Astrocyte (in vitro differentiated cells and primary cell): ENCODE measurements around the gene UTF1. TPM values are rescaled to one million over a fixed set of nuclear protein-coding genes. Genes with fewer than 3 reads are reported as not detected.

Experiments used
- DNase-seq: peaks from one replicate; pipeline ENCODE4 v3.0.0-alpha.2; 2010; ENCODE audit warnings: low read depth
- FAIRE-seq: peaks from 2 replicates; lab custom pipeline; 2011; peaks lifted over from hg19 to GRCh38; lab: Jason Lieb, UNC
- H2AFZ ChIP-seq: 2 replicates; pipeline ENCODE4 v1.6.0; 2012; ENCODE audit warnings: low read depth, low read length, inconsistent platforms
- H3K27ac ChIP-seq: 2 replicates; pipeline ENCODE4 v1.5.1; 2011; ENCODE audit warnings: low read depth, low read length, inconsistent platforms
- H3K27me3 ChIP-seq: 2 replicates; pipeline ENCODE4 v1.6.0; 2011; ENCODE audit warnings: low read length, inconsistent platforms; ENCODE audit not compliant: insufficient read depth
- H3K36me3 ChIP-seq: 2 replicates; pipeline ENCODE4 v1.5.1; 2011; ENCODE audit warnings: low read length, inconsistent platforms; ENCODE audit not compliant: insufficient read depth
- H3K4me1 ChIP-seq: 2 replicates; pipeline ENCODE4 v1.5.1; 2011; ENCODE audit warnings: low read length, inconsistent platforms; ENCODE audit not compliant: insufficient read depth
- H3K4me2 ChIP-seq: 2 replicates; pipeline ENCODE4 v1.6.0; 2012; ENCODE audit warnings: low read length, inconsistent platforms
- H3K4me3 ChIP-seq: 2 replicates; pipeline ENCODE4 v1.5.1; 2011; ENCODE audit warnings: low read depth, mild to moderate bottlenecking, low read length, inconsistent platforms; ENCODE audit not compliant: insufficient read depth
- H3K79me2 ChIP-seq: 2 replicates; pipeline ENCODE4 v1.6.0; 2012; ENCODE audit warnings: mild to moderate bottlenecking, low read length, inconsistent platforms; ENCODE audit not compliant: insufficient read depth
- H3K9ac ChIP-seq: 2 replicates; pipeline ENCODE4 v1.6.0; 2012; ENCODE audit warnings: mild to moderate bottlenecking, low read length, inconsistent platforms
- H3K9me3 ChIP-seq: 2 replicates; pipeline ENCODE4 v1.5.1; 2012; ENCODE audit warnings: low read depth, mild to moderate bottlenecking, low read length, inconsistent platforms; ENCODE audit not compliant: insufficient read depth
- H4K20me1 ChIP-seq: 2 replicates; pipeline ENCODE4 v1.6.0; 2012; ENCODE audit warnings: low read length, inconsistent platforms; ENCODE audit not compliant: insufficient read depth
- H3K27ac Mint-ChIP-seq: one replicate; pipeline ENCODE4 v1.8.0; 2021; ENCODE audit warnings: mild to moderate bottlenecking, mixed read lengths; ENCODE audit not compliant: unreplicated experiment
- H3K27me3 Mint-ChIP-seq: one replicate; pipeline ENCODE4 v1.8.0; 2021; ENCODE audit warnings: low read depth, mixed read lengths; ENCODE audit not compliant: unreplicated experiment
- H3K36me3 Mint-ChIP-seq: one replicate; pipeline ENCODE4 v1.8.0; 2021; ENCODE audit warnings: low read depth, mixed read lengths; ENCODE audit not compliant: unreplicated experiment
- H3K4me1 Mint-ChIP-seq: one replicate; pipeline ENCODE4 v1.8.0; 2021; ENCODE audit warnings: low read depth, mixed read lengths; ENCODE audit not compliant: unreplicated experiment
- H3K4me3 Mint-ChIP-seq: one replicate; pipeline ENCODE4 v1.8.0; 2021; ENCODE audit warnings: mild to moderate bottlenecking, moderate library complexity, mixed read lengths; ENCODE audit not compliant: unreplicated experiment
- H3K9me3 Mint-ChIP-seq: one replicate; pipeline ENCODE4 v1.8.0; 2021; ENCODE audit warnings: mild to moderate bottlenecking, mixed read lengths; ENCODE audit not compliant: unreplicated experiment
- CTCF ChIP-seq: IDR thresholded peaks from 2 replicates; pipeline ENCODE4 v1.5.1; 2011; ENCODE audit warnings: low read depth, mild to moderate bottlenecking, inconsistent platforms, low read length, moderate library complexity; ENCODE audit not compliant: insufficient read depth
- EZH2 ChIP-seq: IDR thresholded peaks from 2 replicates; pipeline ENCODE4 v1.6.1; 2012; ENCODE audit warnings: mild to moderate bottlenecking, low read length, inconsistent platforms; ENCODE audit not compliant: insufficient read depth
- total RNA-seq: library from RNA; stranded (reverse); gene quantifications from 2 replicates; pipeline ENCODE4 v1.2.1, GENCODE V29; 2021

The UTF1 gene
- total RNA-seq, 1 donor from 2014 or later = 0.18 TPM

- no peaks in the 10 kb centered on the region for H4K20me1 ChIP-seq
- Mint-ChIP-seq H3K36me3 (no peaks in the 10 kb centered on the region), H3K27me3 (peaks cover 46% of the 10 kb centered on the region), H3K4me3 (no peak overlapping the region), H3K9me3 (no peaks in the 10 kb centered on the region), H3K27ac (no peak overlapping the region), H3K4me1 (no peaks in the 10 kb centered on the region)
- no peak overlapping the region for H3K9ac ChIP-seq
- no peak overlapping the region for H3K4me3 ChIP-seq
- TF ChIP-seq EZH2 (no peak), CTCF (no peak)
- no peak overlapping the region for H3K27ac ChIP-seq
- no peak overlapping the region for H2AFZ ChIP-seq
- DNase-seq (no peak), FAIRE-seq (no peak)
- H3K4me1 ChIP-seq = no peaks in the 10 kb centered on the region
- peaks cover 8% of the 10 kb centered on the region for H3K27me3 ChIP-seq
- no peak overlapping the region for H3K4me2 ChIP-seq
- H3K79me2 ChIP-seq = no peaks in the 10 kb centered on the region
- no peaks in the 10 kb centered on the region for H3K9me3 ChIP-seq
- H3K36me3 ChIP-seq = no peaks in the 10 kb centered on the region
These were observed 20.1 kb downstream of the UTF1 start for GRCh38 chr10:133249975-133250754.

- no peaks in the 10 kb centered on the region for H3K36me3 Mint-ChIP-seq
- Histone ChIP-seq H3K4me3 (no peak overlapping the region), H3K9ac (no peak overlapping the region), H3K9me3 (no peaks in the 10 kb centered on the region), H3K36me3 (no peaks in the 10 kb centered on the region), H4K20me1 (no peaks in the 10 kb centered on the region), H3K27ac (no peak overlapping the region), H3K27me3 (peaks cover 5% of the 10 kb centered on the region), H3K4me2 (no peak overlapping the region), H3K4me1 (no peaks in the 10 kb centered on the region), H2AFZ (no peak overlapping the region), H3K79me2 (no peaks in the 10 kb centered on the region)
- FAIRE-seq (no peak), DNase-seq (no peak)
- TF ChIP-seq EZH2 (no peak), CTCF (no peak)
- no peaks in the 10 kb centered on the region for H3K9me3 Mint-ChIP-seq
- peaks cover 47% of the 10 kb centered on the region for H3K27me3 Mint-ChIP-seq
- no peak overlapping the region for H3K27ac Mint-ChIP-seq
- no peaks in the 10 kb centered on the region for H3K4me1 Mint-ChIP-seq
- no peak overlapping the region for H3K4me3 Mint-ChIP-seq
These were observed 21.6 kb downstream of the UTF1 start for GRCh38 chr10:133251388-133252222.
